RWPE1 (cell line): ENCODE results near the gene MYO1E.
A peak's percentile ranks its signal among the peaks of the same experiment; 100 is the strongest.

Experiments
- CTCF ChIA-PET: fragments of 350-600 bp; sonication (Branson Sonifier 250); formaldehyde crosslinking; extraction: SDS; loops from one replicate; lab custom pipeline; 2021; lab: Yijun Ruan, JAX
- POLR2A ChIA-PET: fragments of 400-600 bp; formaldehyde crosslinking; extraction: SDS; loops from one replicate; lab custom pipeline; 2020; ENCODE audit warnings: antibody characterized with exemption; ENCODE audit not compliant: low non-redundant PET; lab: Yijun Ruan, JAX
- DNase-seq: peaks from one replicate; pipeline ENCODE4 v3.0.0; 2012; ENCODE audit warnings: low spot score
- H3K27ac ChIP-seq: fragments of 450-650 bp; 2 replicates; pipeline ENCODE4 v1.5.1; 2017
- CTCF ChIP-seq: fragments of 450-650 bp; conservative IDR thresholded peaks from 2 replicates; pipeline ENCODE4 v1.5.1; 2017; ENCODE audit warnings: low read depth, mild to moderate bottlenecking

Gene MYO1E

DNA sequence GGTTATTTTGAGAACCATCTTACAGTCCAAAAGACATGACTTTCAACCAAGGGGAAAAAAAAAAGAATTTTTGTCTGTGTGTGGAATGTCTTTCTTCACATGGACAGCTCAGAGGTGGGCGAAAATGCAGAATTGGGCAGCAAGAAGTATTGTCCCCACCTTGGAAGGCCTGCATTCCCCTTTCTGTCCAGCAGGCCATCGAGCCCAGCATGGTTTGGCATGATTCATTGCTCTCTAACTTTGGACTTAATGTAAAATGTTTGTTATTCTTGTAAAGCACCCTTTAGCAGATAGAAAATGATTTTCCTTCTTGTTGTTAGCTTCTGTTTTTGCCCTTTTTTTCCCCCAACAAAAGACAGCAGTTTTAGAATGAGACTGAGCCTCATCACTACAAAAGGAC is 12.4 kb downstream of the MYO1E start:
- CTCF ChIA-PET, result interaction anchor here (0.7 to 1.1 kb wide), 3 partner anchors 118 to 162 kb away, joined by 3 to 6 read pairs (median 3); no protein-coding TSS in a partner anchor
- POLR2A ChIA-PET, result no interaction called here
- no peak overlapping the region; the same call in 1 of the 2 replicates for H3K27ac ChIP-seq
- no peak for TF ChIP-seq CTCF
- no peak for DNase-seq

GRCh38 chr15:59355730-59356129 is 16.9 kb downstream of the MYO1E start:
- ChIA-PET POLR2A (no interaction called here), CTCF (interaction anchor here (0.6 to 1.2 kb wide), 3 partner anchors 11 to 84 kb away, joined by 3 to 4 read pairs (median 3); no protein-coding TSS in a partner anchor)
- H3K27ac ChIP-seq, result peak overlapping the region; percentile 19

DNA sequence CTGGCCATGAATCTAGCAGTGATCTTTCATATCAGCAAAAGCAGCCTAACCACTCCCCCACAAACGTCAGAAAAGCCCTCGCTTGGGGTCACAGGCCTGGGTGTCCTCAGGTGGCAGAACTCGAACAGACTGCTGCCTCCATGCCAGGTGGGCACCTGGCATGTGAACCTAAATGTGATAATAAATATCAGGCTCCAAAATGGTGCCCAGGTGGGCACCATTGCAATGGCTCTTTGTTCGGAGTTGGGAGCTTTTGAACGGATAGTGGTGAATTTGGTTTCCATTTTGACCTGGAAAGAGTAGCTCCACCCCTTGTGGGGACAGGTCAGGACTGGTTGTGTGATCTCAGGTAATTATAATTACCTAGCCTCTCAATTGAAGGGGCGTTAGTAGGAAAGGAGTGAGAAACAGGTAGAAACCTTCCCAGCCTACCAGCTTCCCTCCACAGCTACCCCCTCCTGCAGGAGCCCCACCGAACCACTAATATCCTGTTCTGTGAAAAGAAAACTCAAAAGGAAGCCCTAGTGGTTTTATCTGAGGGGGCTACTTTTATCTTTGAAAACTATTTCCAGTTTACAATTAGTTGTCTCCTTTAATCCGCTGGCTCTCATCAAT is 18.1 kb downstream of the MYO1E start:
- H3K27ac ChIP-seq, result no peak overlapping the region
- ChIA-PET CTCF (interaction anchor here (1.2 kb wide), 1 partner anchor 74 kb away, joined by 4 read pairs; no protein-coding TSS in a partner anchor), POLR2A (no interaction called here)
- no peak for DNase-seq
- TF ChIP-seq CTCF, result no peak

More at GRCh38 chr15:59355730-59356129, 16.9 kb downstream of the MYO1E start:
- TF ChIP-seq CTCF, result no peak
- DNase-seq, result no peak

- POLR2A ChIA-PET, result no interaction called here
Observed at GRCh38 chr15:59353994-59354416, 18.7 kb downstream of the MYO1E start.

DNA sequence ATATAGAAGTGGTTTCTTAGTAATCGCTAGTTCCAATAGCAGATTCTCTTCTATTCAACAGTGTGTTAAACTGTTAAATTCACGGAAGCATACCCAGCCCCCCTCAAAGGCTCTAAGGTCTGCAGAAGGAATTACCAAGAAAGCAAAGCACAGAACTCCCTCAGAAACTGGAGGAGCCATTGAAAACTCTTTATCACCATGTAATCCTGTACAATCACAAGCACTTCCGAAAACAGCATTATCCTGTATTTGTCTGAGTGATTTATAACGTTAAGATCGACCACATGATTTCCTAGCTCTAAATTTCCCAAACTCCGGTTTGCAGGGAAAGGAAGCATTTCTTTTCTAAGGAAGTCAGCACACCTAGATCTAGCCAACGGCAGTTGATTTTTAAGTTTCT is 20.0 kb downstream of the MYO1E start:
- ChIA-PET CTCF (no interaction called here), POLR2A (no interaction called here)
- no peak for DNase-seq
- no peak for TF ChIP-seq CTCF
- no peak overlapping the region for H3K27ac ChIP-seq

More at GRCh38 chr15:59353994-59354416, 18.7 kb downstream of the MYO1E start:
- no peak for DNase-seq
- no peak overlapping the region for H3K27ac ChIP-seq
- no peak for TF ChIP-seq CTCF
- CTCF ChIA-PET, result interaction anchor here (0.7 to 0.9 kb wide), 2 partner anchors 107 to 151 kb away, joined by 3 to 4 read pairs; no protein-coding TSS in a partner anchor

DNA sequence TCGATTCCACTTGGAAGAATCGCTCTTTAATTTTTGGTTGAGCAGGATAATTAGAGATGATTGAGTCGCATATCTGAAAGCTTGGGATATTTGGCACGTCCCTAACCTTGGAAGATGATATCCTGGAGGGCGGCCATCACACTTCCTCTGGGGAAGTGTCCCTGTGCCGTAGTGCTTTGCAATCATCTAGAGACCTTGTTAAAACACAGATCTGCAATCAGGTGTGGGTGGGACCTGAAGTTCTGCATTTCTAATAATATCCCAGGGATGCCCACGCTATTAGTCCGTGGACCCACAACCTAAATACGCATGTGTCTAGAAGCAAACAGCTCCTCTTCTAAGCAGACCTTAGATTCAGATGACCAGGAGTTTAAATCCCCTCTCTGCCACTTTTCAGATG is 20.5 kb downstream of the MYO1E start:
- ChIA-PET CTCF (no interaction called here), POLR2A (no interaction called here)
- no peak for DNase-seq
- no peak overlapping the region for H3K27ac ChIP-seq
- no peak for TF ChIP-seq CTCF
